ENCODE measurements around the gene CYP1A1.

The CYP1A1 gene

GRCh38 chr15:74692327-74692726, 33.0 kb downstream of the CYP1A1 start:
- DNase-seq (ENCODE audit: low spot score): no peak

- DNase-seq (ENCODE audit: low spot score): no peak
These were observed 41.6 kb downstream of the CYP1A1 start for GRCh38 chr15:74683758-74684157.

DNA sequence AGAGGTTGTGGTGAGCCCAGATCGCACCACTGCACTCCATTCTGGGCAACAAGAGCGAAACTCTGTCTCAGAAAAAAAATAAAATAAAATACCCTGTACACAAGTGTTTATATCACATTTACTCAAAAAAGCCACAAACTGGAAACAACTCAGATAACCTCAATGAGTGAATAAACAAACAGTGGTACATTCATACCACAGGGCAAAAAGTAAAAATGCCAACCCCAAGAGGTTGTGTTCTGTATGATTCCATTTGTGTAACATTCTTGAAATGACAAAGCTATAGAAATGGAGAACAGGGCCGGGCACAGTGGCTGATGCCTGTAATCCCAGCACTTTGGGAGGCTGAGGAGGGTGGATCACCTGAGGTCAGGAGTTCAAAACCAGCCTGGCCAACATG, 42.4 kb downstream of the CYP1A1 start:
- DNase-seq (ENCODE audit: low spot score): no peak

- DNase-seq (ENCODE audit: low spot score): no peak
These were observed 44.9 kb downstream of the CYP1A1 start for GRCh38 chr15:74680456-74680855.

GRCh38 chr15:74676801-74677200, 48.5 kb downstream of the CYP1A1 start:
- no peak for DNase-seq (ENCODE audit: low spot score)

GRCh38 chr15:74674161-74674560, 51.2 kb downstream of the CYP1A1 start:
- no peak for DNase-seq (ENCODE audit: low spot score)

DNA sequence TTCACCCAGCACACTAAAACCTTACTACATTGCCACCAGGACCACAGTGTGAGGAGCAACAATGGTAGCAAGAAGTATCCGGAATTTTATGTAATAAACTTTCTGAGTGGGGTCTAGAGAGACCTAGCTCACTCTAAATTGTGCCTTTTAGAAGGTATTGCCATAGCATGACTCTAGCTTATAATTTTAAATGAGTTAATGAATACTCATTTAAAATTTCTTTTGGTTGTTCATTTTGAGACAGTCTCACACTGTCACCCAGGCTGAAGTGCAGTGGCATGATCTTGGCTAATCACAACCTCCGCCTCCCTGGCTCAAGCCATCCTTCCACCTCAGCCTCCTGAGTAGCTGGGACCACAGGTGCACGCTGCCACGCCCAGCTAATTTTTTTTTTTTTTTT, 55.7 kb downstream of the CYP1A1 start:
- DNase-seq (ENCODE audit: low spot score): no peak

All from GM03348 (cell line).